ENCODE results near the gene PTPN18. TPM values are rescaled to one million over a fixed set of nuclear protein-coding genes. Genes with fewer than 3 reads are reported as not detected.

The PTPN18 gene
- total RNA-seq, 1 donor from 2014 or later: 30.2 TPM

- no peak for TF ChIP-seq CTCF (IDR thresholded peaks at IDR 0.05)
- H3K27me3 Mint-ChIP-seq (ENCODE audit: unreplicated experiment): no peaks in the 10 kb centered on the region
- H3K36me3 Mint-ChIP-seq (ENCODE audit: unreplicated experiment): peaks cover 16% of the 10 kb centered on the region
- H3K9me3 Mint-ChIP-seq (ENCODE audit: unreplicated experiment): no peaks in the 10 kb centered on the region
- no peaks in the 10 kb centered on the region for H3K4me1 Mint-ChIP-seq (ENCODE audit: unreplicated experiment)
- DNase-seq (ENCODE audit: extremely low spot score, unreplicated experiment): peak; percentile 76
- H3K27ac Mint-ChIP-seq (ENCODE audit: unreplicated experiment): no peak overlapping the region
- H3K4me3 Mint-ChIP-seq (ENCODE audit: unreplicated experiment): no peak overlapping the region
Measured at GRCh38 chr2:130380096-130380934, 24.5 kb downstream of the PTPN18 start.

- Mint-ChIP-seq H3K27ac (ENCODE audit: unreplicated experiment) (no peak overlapping the region), H3K9me3 (ENCODE audit: unreplicated experiment) (no peaks in the 10 kb centered on the region), H3K36me3 (ENCODE audit: unreplicated experiment) (peaks cover 10% of the 10 kb centered on the region), H3K4me1 (ENCODE audit: unreplicated experiment) (no peaks in the 10 kb centered on the region), H3K27me3 (ENCODE audit: unreplicated experiment) (no peaks in the 10 kb centered on the region), H3K4me3 (ENCODE audit: unreplicated experiment) (no peak overlapping the region)
- peak; percentile 51 for DNase-seq (ENCODE audit: extremely low spot score, unreplicated experiment)
- no peak for TF ChIP-seq CTCF (IDR thresholded peaks at IDR 0.05)
Measured at GRCh38 chr2:130381145-130381544, 25.3 kb downstream of the PTPN18 start.

- Mint-ChIP-seq H3K27ac (ENCODE audit: unreplicated experiment) (no peak overlapping the region), H3K9me3 (ENCODE audit: unreplicated experiment) (no peaks in the 10 kb centered on the region), H3K4me3 (ENCODE audit: unreplicated experiment) (no peak overlapping the region), H3K36me3 (ENCODE audit: unreplicated experiment) (peaks cover 9% of the 10 kb centered on the region), H3K4me1 (ENCODE audit: unreplicated experiment) (no peaks in the 10 kb centered on the region), H3K27me3 (ENCODE audit: unreplicated experiment) (no peaks in the 10 kb centered on the region)
- TF ChIP-seq CTCF (IDR thresholded peaks at IDR 0.05): no peak
- DNase-seq (ENCODE audit: extremely low spot score, unreplicated experiment): no peak
Measured at GRCh38 chr2:130381619-130382018, 25.8 kb downstream of the PTPN18 start.

GRCh38 chr2:130382313-130382917, 26.6 kb downstream of the PTPN18 start:
- Mint-ChIP-seq H3K4me3 (ENCODE audit: unreplicated experiment) (no peak overlapping the region), H3K27ac (ENCODE audit: unreplicated experiment) (no peak overlapping the region), H3K27me3 (ENCODE audit: unreplicated experiment) (no peaks in the 10 kb centered on the region), H3K36me3 (ENCODE audit: unreplicated experiment) (peaks cover 9% of the 10 kb centered on the region), H3K4me1 (ENCODE audit: unreplicated experiment) (no peaks in the 10 kb centered on the region), H3K9me3 (ENCODE audit: unreplicated experiment) (no peaks in the 10 kb centered on the region)
- no peak for TF ChIP-seq CTCF (IDR thresholded peaks at IDR 0.05)
- peak; percentile 74 for DNase-seq (ENCODE audit: extremely low spot score, unreplicated experiment)

GRCh38 chr2:130385709-130386108, 29.9 kb downstream of the PTPN18 start:
- Mint-ChIP-seq H3K36me3 (ENCODE audit: unreplicated experiment) (peaks cover 9% of the 10 kb centered on the region), H3K4me1 (ENCODE audit: unreplicated experiment) (peaks cover under 1% of the 10 kb centered on the region), H3K4me3 (ENCODE audit: unreplicated experiment) (no peak overlapping the region), H3K9me3 (ENCODE audit: unreplicated experiment) (no peaks in the 10 kb centered on the region), H3K27ac (ENCODE audit: unreplicated experiment) (no peak overlapping the region), H3K27me3 (ENCODE audit: unreplicated experiment) (no peaks in the 10 kb centered on the region)
- peak; percentile 80 for DNase-seq (ENCODE audit: extremely low spot score, unreplicated experiment)
- no peak for TF ChIP-seq CTCF (IDR thresholded peaks at IDR 0.05)
